ENCODE measurements around the gene PHACTR1.

- TF ChIP-seq CTCF (conservative IDR thresholded peaks at IDR 0.05 in 1 of 2, IDR thresholded peaks at IDR 0.05 in 1 of 2; ENCODE audit: extremely low read depth in 1 of 2, insufficient read depth in 1 of 2, low read depth in 1 of 2, low read length in 2 of 2) (no peak), EZH2 (IDR thresholded peaks at IDR 0.05; ENCODE audit: borderline replicate concordance, low read length) (no peak)
Measured at GRCh38 chr6:13249817-13250216, 533.2 kb downstream of the PHACTR1 start.
